ENCODE results near the gene FBXL16. TPM values are rescaled to one million over a fixed set of nuclear protein-coding genes. Genes with fewer than 3 reads are reported as not detected.

Gene FBXL16
- polyA plus RNA-seq, 1 of the 3 experiments (the other 2 are of a cell fraction): 19.8 TPM

- Histone ChIP-seq H3K9me2 (no peaks in the 10 kb centered on the region), H3K79me2 (ENCODE audit: insufficient read depth) (peaks cover 22% of the 10 kb centered on the region; the same call in 1 of the 2 replicates), H3K4me2 (peak overlapping the region; percentile 91), H3K9me3 (no peaks in the 10 kb centered on the region), H3K27ac (ENCODE audit: low read depth in 2 of 2, low read length in 1 of 2) (peak overlapping the region; percentile 77 to 80), H3K4me1 (ENCODE audit: control insufficient read depth in 1 of 2, insufficient read depth in 2 of 2, low read depth in 1 of 2, low read length in 1 of 2) (peaks cover 4 to 30% of the 10 kb centered on the region in 2 experiments; a peak in 2 of 4 replicates), H4K20me1 (ENCODE audit: insufficient read depth) (no peaks in the 10 kb centered on the region), H3F3A (replicated peaks; ENCODE audit: insufficient read depth) (peaks cover 5% of the 10 kb centered on the region), H3K4me3 (ENCODE audit: low read depth in 2 of 2, low read length in 1 of 2) (peak overlapping the region; percentile 70 to 76), H3K36me3 (replicated peaks in 1 of 2; ENCODE audit: control insufficient read depth in 1 of 2, insufficient read depth in 2 of 2, low read length in 1 of 2) (peaks cover 0 to 7% of the 10 kb centered on the region in 2 experiments), H2AFZ (ENCODE audit: low read depth) (no peak overlapping the region), H3K27me3 (ENCODE audit: insufficient read depth) (no peaks in the 10 kb centered on the region), H3K9ac (peak overlapping the region; percentile 85)
- CTCF ChIA-PET: interaction anchor here (0.6 to 7.8 kb wide), 21 partner anchors 10 to 1696 kb away, joined by 3 to 92 read pairs (median 4); partner anchors contain the start of genes METTL26, RHBDL1, RHOT2 and STUB1
- TF ChIP-seq SIN3A (IDR thresholded peaks at IDR 0.05; ENCODE audit: borderline replicate concordance, low read depth, low read length) (0 out of 2 replicates have a peak, but pooled peaks have one; percentile 44), YY1 (IDR thresholded peaks at IDR 0.05; ENCODE audit: low read depth) (no peak), REST (IDR thresholded peaks at IDR 0.05; ENCODE audit: low read depth, low read length) (no peak), MXI1 (IDR thresholded peaks at IDR 0.05; ENCODE audit: low read depth, low read length) (peak; percentile 73), RAD21 (IDR thresholded peaks at IDR 0.05; ENCODE audit: low read length) (peak; percentile 51), CHD2 (IDR thresholded peaks at IDR 0.05; ENCODE audit: low read length, partially characterized antibody) (no peak), CTCF (IDR thresholded peaks at IDR 0.05) (peak; percentile 64), NRF1 (IDR thresholded peaks at IDR 0.05; ENCODE audit: low read depth, low read length) (no peak), RCOR1 (IDR thresholded peaks at IDR 0.05; ENCODE audit: low read length) (no peak), RFX5 (IDR thresholded peaks at IDR 0.05; ENCODE audit: low read length) (no peak), IRF3 (IDR thresholded peaks at IDR 0.05; ENCODE audit: low read depth, low read length) (no peak), SMC3 (IDR thresholded peaks at IDR 0.05; ENCODE audit: low read depth, low read length) (peak; percentile 27; the same call in 1 of the 2 replicates), MEF2A (IDR thresholded peaks at IDR 0.05; ENCODE audit: borderline replicate concordance, low read depth) (no peak), TAF1 (IDR thresholded peaks at IDR 0.05; ENCODE audit: borderline replicate concordance, low read depth, low read length) (no peak), FOXJ3 (CRISPR knock-in tag; IDR thresholded peaks at IDR 0.05) (no peak), RXRA (IDR thresholded peaks at IDR 0.05; ENCODE audit: borderline replicate concordance, low read depth) (no peak), GATA2 (CRISPR knock-in tag; IDR thresholded peaks at IDR 0.05) (no peak)
- WGBS (ENCODE audit: low lambda C conversion rate): 35% methylated on average over 15 of the region's 24 CpGs
- POLR2A ChIA-PET: interaction anchor here (0.6 to 1.6 kb wide), 3 partner anchors 14 to 78 kb away, joined by 3 to 5 read pairs (median 3); no protein-coding TSS in a partner anchor
- DNase-seq: peak; percentile 89
Observed at GRCh38 chr16:648071-648780, 57.4 kb downstream of the FBXL16 start.
